Adrenal gland (tissue), 5 donors: ENCODE results near the gene RELA.

Experiments
- CTCF ChIP-seq, 6 experiments: fragments of 450-650 bp in 4 of 6; fragments of 200-600 bp in 2 of 6; sonication (generic) in 1 of 6; IDR thresholded peaks; 1 replicate in 5 of 6; 2 replicates in 1 of 6; pipeline versions ENCODE4 v1.5.1 to v1.8.0; 2016 to 2021; ENCODE audit warnings: antibody characterized with exemption in 6 of 6, mild to moderate bottlenecking in 2 of 6, moderate library complexity in 1 of 6
- POLR2A ChIP-seq, 2 donors: fragments of 450-650 bp; IDR thresholded peaks; one replicate each; pipeline ENCODE4 v1.6.1; 2017; ENCODE audit warnings: antibody characterized with exemption in 2 of 2, mild to moderate bottlenecking in 2 of 2, moderate library complexity in 1 of 2
- donor health status: DM: no; HTN: no; CAD: no.

- TF ChIP-seq CTCF (IDR thresholded peaks at IDR 0.05) (no peak), POLR2A (IDR thresholded peaks at IDR 0.05) (no peak)
Observed at GRCh38 chr11:65618763-65619162, 44.0 kb downstream of the RELA start.
